ENCODE results near the gene BCL2. TPM values are rescaled to one million over a fixed set of nuclear protein-coding genes. Genes with fewer than 3 reads are reported as not detected.

The BCL2 gene
- total RNA-seq, 1 experiment from 2014 or later = 1.3 TPM

DNA sequence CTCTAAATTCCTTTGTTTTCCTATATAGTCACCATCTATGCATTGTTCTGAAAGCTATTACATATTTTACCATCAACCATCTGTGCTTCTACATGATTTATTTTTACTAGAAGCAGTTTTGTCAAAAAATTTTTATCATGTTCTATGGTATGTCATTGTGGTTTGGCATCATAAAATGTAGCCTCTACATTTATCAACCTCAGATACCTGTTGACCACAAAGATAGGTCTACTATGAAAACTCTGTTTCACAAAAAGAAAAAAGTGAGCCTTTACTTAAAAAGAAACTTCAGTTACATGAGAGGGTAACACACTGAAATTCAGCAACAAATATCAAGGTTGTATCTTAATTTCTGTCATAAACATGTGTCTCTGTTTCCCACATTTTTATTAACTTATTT is 3.7 kb downstream of the BCL2 start:
- Mint-ChIP-seq H3K4me3 (no peak overlapping the region), H3K4me1 (peaks cover 14 to 21% of the 10 kb centered on the region in 2 experiments), H3K27me3 (ENCODE audit: low read depth) (peaks cover 46% of the 10 kb centered on the region), H3K9me3 (no peaks in the 10 kb centered on the region; a peak in 1 of 5 replicates), H3K36me3 (ENCODE audit: insufficient read depth in 1 of 3, low read depth in 3 of 3) (no peaks in the 10 kb centered on the region; a peak in 1 of 7 replicates), H3K27ac (no peak overlapping the region)
- Histone ChIP-seq H3K18ac (ENCODE audit: insufficient read length, low read depth, low read length) (no peak overlapping the region), H3K23me2 (ENCODE audit: insufficient read length, low read depth, low read length, poor library complexity, severe bottlenecking) (peaks cover 16% of the 10 kb centered on the region), H3T11ph (ENCODE audit: low read length) (no peak overlapping the region), H3K23ac (ENCODE audit: insufficient read length, low read depth, low read length) (no peak overlapping the region), H2BK120ac (ENCODE audit: low read depth, low read length, poor library complexity, severe bottlenecking) (no peak overlapping the region), H3K4me1 (ENCODE audit: insufficient read depth, low read length) (no peaks in the 10 kb centered on the region), H2BK12ac (ENCODE audit: insufficient read length, low read depth, low read length) (no peak overlapping the region), H3K9ac (ENCODE audit: extremely low read depth, insufficient read length, low read length) (no peak overlapping the region), H2BK15ac (ENCODE audit: low read depth, low read length) (no peak overlapping the region), H2BK5ac (ENCODE audit: insufficient read length, low read length) (no peak overlapping the region), H3K27ac (ENCODE audit: insufficient read length, low read depth, low read length) (no peak overlapping the region), H3K9me3 (ENCODE audit: control insufficient read depth, low read depth, low read length) (no peaks in the 10 kb centered on the region), H3K27me3 (ENCODE audit: insufficient read depth, low read length) (peaks cover 7% of the 10 kb centered on the region; the same call in 1 of the 2 replicates), H4K91ac (ENCODE audit: insufficient read length, low read depth, low read length) (no peak overlapping the region), H3K4ac (ENCODE audit: low read depth, low read length) (no peak overlapping the region), H3K79me2 (ENCODE audit: insufficient read depth, low read length) (no peaks in the 10 kb centered on the region; the same call in 1 of the 2 replicates), H4K5ac (ENCODE audit: insufficient read length, low read depth, low read length) (no peak overlapping the region), H2AK5ac (ENCODE audit: insufficient read length, low read length) (no peak overlapping the region), H2AFZ (ENCODE audit: low read length) (no peak overlapping the region), H3K56ac (ENCODE audit: insufficient read length, low read depth, low read length) (no peak overlapping the region), H3K79me1 (ENCODE audit: insufficient read depth, low read depth, low read length, poor library complexity, severe bottlenecking) (no peaks in the 10 kb centered on the region), H3K14ac (ENCODE audit: insufficient read depth, low read length) (no peak overlapping the region), H4K8ac (replicated peaks; ENCODE audit: insufficient read length, low read depth, low read length) (no peak overlapping the region), H3K4me2 (ENCODE audit: insufficient read depth, insufficient read length, low read length) (no peak overlapping the region), H2BK20ac (ENCODE audit: low read depth, low read length, poor library complexity, severe bottlenecking) (no peak overlapping the region), H4K20me1 (ENCODE audit: control insufficient read depth, insufficient read depth, insufficient read length) (no peaks in the 10 kb centered on the region)
- TF ChIP-seq, protein P1, sequence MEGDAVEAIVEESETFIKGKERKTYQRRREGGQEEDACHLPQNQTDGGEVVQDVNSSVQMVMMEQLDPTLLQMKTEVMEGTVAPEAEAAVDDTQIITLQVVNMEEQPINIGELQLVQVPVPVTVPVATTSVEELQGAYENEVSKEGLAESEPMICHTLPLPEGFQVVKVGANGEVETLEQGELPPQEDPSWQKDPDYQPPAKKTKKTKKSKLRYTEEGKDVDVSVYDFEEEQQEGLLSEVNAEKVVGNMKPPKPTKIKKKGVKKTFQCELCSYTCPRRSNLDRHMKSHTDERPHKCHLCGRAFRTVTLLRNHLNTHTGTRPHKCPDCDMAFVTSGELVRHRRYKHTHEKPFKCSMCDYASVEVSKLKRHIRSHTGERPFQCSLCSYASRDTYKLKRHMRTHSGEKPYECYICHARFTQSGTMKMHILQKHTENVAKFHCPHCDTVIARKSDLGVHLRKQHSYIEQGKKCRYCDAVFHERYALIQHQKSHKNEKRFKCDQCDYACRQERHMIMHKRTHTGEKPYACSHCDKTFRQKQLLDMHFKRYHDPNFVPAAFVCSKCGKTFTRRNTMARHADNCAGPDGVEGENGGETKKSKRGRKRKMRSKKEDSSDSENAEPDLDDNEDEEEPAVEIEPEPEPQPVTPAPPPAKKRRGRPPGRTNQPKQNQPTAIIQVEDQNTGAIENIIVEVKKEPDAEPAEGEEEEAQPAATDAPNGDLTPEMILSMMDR (conservative IDR thresholded peaks at IDR 0.05) = no peak
- DNase-seq = no peak

All from H9 (cell line).